Measurements from ENCODE around the gene IGF1R.

DNA sequence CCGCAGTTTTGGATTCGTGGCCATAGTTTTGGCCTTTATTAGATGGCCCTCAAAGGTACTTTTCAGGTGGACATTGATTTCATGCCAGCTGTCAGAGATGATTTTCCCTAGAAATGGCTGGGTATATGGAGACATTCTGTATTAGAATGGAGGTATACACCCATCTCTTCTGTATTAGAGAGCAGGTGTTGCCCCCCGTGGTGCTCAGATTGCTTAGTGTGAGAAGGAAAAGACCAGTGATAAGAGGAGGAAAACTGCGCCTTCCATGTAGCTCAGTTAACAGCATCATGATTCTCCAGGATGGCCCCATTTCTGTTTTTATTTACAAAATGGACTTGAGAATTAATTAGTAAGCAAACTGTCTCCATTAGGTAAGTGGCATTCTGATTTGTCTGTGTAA lies 145.9 kb downstream of the IGF1R start:
- TF ChIP-seq CHD2 (IDR thresholded peaks at IDR 0.05; ENCODE audit: low read length) (no peak), POLR2A (IDR thresholded peaks at IDR 0.05; ENCODE audit: control extremely low read depth in 1 of 2, low read depth in 2 of 2, low read length in 2 of 2) (no peak), EP300 (IDR thresholded peaks at IDR 0.05; ENCODE audit: borderline replicate concordance in 1 of 2, low read depth in 2 of 2, low read length in 2 of 2) (no peak), SP2 (IDR thresholded peaks at IDR 0.05; ENCODE audit: low read length) (no peak), MAFK (IDR thresholded peaks at IDR 0.05; ENCODE audit: low read depth, low read length) (no peak), CHD1 (IDR thresholded peaks at IDR 0.05; ENCODE audit: low read depth, low read length) (no peak), POLR2AphosphoS5 (IDR thresholded peaks at IDR 0.05; ENCODE audit: low read depth, low read length) (no peak), SP1 (IDR thresholded peaks at IDR 0.05; ENCODE audit: low read depth, low read length) (no peak), YY1 (IDR thresholded peaks at IDR 0.05; ENCODE audit: low read depth, low read length) (no peak), GABPA (IDR thresholded peaks at IDR 0.05; ENCODE audit: borderline replicate concordance, insufficient read depth, low read length) (no peak), TAF1 (IDR thresholded peaks at IDR 0.05; ENCODE audit: low read depth, low read length) (no peak), EZH2 (IDR thresholded peaks at IDR 0.05; ENCODE audit: low read depth, low read length, severe bottlenecking) (no peak)
- TF ChIP-seq, protein P1, sequence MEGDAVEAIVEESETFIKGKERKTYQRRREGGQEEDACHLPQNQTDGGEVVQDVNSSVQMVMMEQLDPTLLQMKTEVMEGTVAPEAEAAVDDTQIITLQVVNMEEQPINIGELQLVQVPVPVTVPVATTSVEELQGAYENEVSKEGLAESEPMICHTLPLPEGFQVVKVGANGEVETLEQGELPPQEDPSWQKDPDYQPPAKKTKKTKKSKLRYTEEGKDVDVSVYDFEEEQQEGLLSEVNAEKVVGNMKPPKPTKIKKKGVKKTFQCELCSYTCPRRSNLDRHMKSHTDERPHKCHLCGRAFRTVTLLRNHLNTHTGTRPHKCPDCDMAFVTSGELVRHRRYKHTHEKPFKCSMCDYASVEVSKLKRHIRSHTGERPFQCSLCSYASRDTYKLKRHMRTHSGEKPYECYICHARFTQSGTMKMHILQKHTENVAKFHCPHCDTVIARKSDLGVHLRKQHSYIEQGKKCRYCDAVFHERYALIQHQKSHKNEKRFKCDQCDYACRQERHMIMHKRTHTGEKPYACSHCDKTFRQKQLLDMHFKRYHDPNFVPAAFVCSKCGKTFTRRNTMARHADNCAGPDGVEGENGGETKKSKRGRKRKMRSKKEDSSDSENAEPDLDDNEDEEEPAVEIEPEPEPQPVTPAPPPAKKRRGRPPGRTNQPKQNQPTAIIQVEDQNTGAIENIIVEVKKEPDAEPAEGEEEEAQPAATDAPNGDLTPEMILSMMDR (IDR thresholded peaks at IDR 0.05; ENCODE audit: control extremely low read depth in 1 of 3, insufficient read depth in 1 of 3, low read depth in 1 of 3, low read length in 3 of 3): no peak
- TF ChIP-seq, protein P2, sequence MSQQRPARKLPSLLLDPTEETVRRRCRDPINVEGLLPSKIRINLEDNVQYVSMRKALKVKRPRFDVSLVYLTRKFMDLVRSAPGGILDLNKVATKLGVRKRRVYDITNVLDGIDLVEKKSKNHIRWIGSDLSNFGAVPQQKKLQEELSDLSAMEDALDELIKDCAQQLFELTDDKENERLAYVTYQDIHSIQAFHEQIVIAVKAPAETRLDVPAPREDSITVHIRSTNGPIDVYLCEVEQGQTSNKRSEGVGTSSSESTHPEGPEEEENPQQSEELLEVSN (IDR thresholded peaks at IDR 0.05): no peak
